ENCODE data around the gene YWHAQ.
"Not testable (repeated sequence)": the region's sequence is repeated elsewhere in the genome, so short reads cannot be mapped to it uniquely, and the experiment has no call there.

Gene YWHAQ

DNA sequence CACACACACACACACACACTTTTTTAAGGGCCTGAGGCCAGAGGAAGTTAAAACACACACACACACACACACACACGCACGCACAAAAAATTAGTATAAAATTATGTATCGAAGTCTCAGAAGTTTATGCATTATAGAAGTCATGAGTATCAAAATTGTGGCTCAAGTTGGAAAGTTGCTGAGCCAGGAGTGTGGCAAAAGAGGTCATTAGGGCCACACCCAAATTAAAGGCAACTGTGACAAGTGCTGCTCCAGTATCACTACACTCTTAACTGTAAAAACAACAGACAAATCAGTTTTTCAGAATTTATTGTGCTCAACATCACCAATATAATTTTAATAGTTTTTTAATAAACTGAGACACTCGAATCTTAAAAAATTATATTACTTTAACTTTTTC lies 36.9 kb downstream of the YWHAQ start:
- no peak for DNase-seq

DNA sequence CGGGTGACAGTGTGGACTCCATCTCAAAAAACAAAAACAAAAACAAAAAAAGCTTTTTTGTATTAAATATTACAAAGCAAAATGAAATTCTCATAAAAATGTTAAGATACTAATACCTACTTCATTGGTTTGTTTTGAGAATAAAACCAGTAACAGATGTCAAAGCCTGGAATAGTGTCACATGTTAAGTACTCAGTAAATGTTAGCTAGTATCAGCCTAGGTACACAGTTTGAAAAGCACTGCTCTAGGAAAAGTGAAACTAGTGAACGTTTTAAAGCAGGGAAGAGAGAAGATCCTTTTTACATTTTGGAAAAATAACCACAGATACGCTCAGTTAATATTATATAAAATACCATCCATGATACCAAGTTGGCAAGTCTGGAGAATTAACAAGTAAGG lies 38.1 kb downstream of the YWHAQ start:
- no peak for DNase-seq

DNA sequence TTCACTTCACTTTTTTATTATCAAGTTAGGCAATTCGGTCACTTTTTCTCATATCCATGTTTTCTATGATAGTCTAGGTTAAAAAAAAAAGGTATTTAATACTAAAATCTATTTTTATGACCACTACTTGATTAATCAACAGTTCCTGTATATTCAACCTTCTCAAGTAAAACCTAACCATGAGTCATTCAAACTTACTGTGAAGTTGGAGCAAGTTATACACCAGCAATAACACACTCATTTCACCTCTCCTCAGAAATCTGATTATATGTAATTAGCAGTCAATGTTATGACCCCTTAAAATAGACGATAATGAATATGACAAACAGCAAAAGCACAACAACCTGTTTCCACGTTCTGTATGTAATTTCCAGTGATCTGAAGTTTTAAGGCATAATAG lies 40.2 kb downstream of the YWHAQ start:
- DNase-seq: no peak

DNA sequence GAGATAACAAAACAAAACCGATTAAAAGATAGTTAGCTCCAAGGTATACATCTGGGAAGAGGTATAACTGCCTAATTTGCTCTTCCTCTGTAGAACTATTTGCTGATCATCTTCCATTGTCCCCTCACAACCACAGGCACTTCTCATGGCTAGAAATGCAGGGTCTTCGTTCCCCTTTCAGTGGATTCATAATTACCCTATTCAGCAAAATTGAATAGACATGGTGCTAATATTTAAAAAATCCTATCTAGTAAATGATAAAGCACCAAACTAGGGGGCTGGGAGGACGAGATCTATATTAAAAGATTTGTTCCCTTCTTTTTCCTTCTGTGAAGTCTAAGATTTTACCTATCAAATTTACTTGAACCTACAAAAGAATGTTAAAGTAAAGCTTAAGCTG lies 44.3 kb downstream of the YWHAQ start:
- DNase-seq: no peak

DNA sequence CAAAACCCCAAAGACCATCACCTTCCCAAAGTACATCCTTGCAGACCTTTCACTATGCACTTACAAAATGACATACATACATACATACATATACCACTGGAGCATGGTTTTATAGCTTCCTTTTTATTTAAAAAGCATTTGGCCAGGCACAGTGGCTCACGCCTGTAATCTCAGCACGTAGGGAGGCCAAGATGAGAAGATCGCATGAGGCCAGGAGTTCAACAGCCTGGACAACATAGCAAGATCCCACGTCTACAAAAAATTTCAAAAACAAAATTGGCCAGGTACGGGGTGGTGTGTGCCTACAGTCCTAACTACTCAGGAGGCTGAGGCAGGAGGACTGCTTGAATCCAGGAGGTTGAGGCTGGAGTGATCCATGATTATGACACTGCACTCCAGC lies 45.3 kb downstream of the YWHAQ start:
- no peak for DNase-seq

DNA sequence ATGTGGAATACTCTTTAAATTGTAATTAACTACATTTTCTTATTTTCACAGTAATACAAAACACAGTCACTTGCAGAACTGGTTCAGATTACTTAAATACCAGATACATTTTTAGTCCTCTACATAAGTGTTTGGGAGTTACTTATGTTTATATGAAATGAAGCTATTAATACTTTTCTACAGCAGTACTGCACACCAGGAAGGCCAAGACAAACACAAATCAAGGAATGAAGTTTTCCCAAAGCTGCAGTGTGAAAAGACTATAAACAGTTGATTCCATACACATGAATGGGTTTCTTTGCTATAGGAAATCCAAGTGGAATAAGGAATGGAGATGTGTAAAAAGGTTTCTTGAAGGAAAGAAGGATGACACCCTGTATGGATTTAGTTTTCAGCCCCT lies 45.9 kb downstream of the YWHAQ start:
- not testable (repeated sequence) for DNase-seq

DNA sequence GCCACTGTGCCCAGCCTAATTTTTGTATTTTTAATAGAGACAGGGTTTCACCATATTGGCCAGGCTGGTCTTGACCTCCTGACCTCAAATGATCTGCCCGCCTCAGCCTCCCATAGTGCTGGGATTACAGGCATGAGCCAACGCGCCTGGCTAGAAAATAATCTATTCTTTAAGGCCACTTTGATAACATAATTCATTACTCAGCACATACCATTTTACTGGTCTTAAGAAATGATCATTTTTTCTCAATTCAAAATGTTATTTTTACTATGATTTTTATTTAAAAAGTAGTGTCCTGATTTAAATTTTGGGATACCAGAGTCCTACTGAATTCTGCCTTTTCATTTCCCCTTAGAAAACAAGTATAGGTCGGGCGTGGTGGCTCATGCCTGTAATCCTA lies 48.2 kb downstream of the YWHAQ start:
- no peak for DNase-seq

DNA sequence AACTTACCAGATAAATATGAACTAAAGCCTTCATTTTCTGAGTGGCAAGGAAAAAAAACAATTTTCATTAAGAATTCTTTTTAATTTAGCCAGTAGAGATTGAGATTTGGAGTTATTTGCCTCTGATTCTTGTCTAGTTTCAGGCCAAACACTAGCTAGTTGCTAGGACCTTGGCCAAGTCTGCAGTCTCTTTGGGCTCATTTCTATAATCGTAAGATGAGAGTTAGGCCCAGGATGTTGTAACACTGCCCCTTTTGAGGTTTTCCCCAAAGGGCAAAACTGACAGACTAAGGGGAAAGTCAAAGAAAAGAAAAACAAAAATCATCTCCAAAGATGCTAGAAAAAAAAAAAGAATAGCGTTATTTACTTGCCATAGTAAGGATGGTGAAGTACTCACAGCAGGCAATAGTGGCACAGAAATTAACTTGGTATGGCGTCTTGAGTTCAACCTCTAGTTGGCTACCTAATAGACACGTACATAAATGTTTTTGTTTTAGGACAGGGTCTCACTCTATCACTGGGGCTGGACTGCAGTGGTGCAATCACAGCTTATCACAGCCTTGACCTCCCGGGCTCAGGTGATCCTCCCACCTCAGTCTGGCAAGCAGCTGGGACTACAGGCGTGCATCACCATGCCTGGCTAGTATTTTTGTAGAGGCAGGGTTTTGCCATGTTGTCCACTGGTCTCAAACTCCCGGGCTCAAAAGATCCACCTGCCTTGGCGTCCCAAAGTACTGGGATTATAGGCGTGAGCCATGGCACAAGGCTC lies 52.1 kb downstream of the YWHAQ start:
- DNase-seq: no peak

DNA sequence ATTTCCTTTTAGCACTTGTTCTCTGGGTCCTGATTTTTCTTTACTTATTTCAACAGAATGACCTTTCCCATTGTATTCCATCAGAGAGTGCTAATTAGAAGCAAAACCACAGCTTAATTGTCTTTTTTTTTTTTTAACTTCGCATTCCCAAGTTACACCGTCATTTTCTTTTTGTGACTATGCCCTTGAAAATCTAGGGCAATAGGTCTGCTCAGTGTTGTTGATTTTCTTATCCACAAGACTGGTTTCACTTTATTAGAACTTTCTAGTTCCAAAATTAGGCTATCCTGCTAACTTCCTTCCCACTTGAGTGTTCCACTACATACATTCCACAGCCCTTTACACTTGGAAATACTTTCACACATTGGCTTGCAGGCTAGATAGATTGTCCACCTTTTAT lies 56.5 kb downstream of the YWHAQ start:
- no peak for DNase-seq

DNA sequence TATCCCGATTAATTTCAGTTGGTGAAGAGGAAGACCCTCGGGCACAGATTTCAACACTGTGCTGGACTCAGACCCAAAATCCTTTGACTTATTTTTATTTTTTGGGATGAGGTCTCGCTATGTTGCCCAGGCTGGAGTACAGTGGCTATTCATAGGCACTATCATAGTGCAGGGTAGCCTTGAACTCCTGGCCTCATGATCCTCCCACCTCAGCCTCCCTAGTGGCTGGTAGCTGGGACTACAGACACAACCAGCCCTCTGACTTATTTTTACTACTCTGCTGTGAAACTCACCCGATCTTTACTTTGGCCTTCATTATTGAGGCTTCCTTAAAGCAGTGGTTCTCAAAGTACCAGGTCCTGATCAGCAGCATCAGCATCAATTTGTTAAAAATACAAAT lies 57.0 kb downstream of the YWHAQ start:
- no peak for DNase-seq

DNA sequence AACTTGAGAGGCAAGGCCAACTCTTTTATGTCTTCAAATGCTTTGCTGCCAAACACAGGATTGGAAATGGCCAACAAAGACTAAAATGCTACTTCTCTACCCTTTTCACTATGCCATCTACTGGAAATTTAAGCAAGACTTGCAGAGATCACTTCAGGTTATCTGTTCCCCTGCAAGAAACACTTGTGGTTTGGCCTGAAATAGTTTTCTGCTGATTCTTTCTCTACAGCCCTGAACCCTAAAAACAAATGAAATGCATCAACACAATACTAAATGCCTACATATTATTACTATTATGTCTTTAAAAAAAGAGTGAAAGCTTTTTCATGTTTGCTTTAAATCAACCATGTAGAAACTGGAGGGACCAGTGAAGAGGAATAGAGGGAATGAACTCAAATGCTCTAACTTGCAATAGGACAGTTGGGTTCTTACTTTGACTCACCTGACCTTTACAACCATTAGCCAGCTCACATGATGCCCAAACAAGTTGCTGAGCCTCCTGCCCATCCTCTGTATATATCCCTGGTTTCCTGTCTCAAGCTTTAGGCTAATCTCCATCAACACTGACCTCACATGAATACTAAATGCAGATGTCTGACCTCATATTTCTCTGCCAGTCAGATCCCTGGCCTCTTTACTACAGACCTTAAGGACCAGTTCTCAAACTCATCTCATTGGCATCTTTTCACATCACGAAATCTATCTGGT lies 57.6 kb downstream of the YWHAQ start:
- no peak for DNase-seq

DNA sequence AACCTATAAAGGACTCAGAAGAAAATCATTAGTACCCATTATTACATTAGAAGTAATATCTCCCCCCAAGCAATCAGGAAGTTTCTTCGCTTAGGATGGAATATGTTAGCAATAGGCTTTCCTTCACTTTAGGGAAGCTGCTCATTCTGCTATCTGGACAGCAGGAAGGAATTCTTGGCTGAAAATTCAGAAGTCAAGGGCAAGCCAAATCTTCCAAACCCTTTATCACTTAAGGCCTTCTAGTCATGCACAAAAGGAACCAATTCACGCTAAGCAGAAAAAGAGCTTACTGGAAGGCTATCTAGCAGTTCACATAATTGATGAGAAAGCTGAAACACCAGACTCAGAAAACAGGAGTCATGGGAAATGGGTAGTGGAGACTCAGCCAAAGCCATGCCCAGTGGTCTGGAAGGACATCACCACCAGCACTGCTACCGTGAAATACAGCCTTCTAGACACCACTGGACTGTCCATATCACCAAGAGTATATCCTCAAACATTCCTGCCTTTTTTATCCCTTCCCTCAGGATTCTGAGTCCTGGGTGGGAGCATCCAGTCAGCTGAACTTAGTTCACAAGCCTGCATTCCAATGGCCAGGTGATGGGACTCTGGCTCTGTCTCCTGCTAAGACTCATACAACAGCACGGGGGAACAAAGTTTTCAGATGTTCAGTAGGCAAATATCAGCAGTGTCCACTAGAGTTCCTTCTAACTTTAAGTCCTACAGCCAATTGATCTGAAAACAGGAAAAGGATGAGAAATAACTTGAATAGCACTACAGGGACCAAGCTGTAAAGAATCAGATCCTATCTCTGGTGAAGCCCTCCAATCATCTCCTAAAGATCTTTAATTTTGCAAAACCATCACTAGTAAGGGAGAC lies 60.4 kb downstream of the YWHAQ start:
- DNase-seq: no peak

DNA sequence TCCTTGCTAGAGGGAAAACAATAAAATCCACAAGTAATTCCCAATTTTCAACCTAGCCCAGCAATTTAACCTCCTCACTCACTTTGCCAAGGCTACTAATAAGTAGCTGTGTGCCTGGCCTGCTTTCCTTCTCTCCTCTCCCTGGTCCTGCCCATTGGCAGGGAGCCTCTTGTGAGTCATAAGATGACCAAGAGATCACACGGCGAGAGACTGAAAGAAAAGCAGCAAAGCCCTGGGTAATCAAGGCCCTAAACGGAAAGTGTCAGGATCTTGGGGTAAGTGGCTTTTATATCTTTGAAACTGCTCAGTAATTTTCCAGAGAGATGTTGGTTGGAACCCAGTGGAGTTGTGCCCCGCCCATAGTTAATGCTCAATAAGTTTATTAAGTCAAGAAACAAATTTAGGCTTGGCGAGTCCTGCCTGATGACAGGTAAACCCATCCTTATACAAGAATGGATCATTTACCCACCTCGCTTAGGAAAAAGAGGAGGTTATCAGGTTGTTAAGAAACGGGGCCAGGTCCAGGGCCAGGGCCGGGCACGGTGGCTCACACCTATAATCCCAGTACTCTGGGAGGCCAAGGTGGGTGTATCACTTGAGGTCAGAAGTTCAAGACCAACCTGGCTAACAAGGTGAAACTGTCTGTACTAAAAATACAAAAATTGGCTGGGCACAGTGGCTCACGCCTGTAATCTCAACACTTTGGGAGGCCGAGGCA lies 65.2 kb downstream of the YWHAQ start:
- no peak for DNase-seq

DNA sequence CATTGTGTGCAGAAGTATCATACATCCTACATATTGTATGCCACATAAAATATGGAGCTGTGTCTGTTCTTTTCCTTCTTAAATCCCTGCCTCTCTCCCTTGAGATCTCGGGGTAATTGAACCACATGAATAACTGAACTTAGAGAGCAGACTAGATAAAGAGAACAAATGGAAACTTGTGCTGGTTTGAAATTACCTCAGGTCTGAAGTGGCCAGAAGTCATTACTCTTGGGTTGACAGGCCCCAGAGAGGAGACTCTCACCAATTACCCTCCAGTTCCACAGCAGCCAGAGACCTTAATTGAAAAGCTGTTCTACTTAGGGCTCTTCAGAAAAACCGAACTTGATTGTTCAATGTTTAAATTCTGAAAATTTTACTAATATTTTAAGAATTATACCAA lies 70.2 kb downstream of the YWHAQ start:
- no peak for DNase-seq

DNA sequence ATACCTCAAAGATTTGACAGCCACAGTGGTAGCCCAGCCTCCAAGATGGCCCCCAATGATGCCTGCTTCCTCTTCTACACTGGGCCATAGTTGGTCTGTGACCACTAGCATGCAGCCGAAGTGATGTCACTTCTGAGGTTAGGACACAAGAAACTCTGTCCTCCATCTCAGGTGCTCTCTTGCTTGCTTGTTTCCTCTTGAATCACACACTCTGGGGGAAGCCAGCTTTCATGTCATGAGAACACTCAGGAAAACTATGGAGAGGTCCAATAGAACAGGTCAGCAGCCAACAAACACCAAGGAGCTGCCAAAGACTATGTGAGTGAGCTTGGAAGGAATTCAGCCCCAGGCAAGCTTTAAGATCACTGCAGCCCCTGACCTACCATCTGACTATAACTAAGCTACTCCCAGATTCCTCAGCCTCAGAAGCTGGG lies 71.8 kb downstream of the YWHAQ start:
- no peak for DNase-seq

DNA sequence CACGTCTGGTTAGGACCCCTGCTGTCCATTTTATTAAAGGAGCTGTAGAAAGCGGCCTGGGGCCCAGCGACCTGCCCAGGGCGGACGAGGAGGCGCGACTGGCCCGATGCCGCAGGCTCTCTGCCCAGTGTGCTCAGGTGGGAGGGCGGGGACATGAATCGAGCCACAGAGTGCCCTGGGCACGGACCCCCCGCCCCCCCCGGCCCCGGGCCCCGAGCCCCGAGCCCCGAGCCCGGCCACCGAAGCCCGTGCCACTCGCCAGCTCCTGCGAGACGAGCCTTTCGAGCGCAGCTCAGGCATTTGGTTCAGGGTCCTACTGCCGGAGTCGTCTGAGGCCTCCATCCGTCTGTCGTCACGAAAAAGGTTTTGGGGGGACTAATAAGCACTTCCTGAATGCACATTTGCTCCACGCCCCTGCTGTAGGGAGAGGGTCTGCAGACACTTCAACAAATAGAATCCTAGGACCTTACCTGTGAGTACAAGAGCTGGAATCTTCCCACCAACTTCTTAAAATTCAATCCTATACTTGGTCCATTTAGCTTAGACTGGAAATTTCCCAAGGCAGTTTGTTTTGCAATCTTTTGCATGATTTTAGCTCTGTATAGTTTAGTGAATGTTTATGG lies 74.6 kb downstream of the YWHAQ start:
- DNase-seq: no peak

DNA sequence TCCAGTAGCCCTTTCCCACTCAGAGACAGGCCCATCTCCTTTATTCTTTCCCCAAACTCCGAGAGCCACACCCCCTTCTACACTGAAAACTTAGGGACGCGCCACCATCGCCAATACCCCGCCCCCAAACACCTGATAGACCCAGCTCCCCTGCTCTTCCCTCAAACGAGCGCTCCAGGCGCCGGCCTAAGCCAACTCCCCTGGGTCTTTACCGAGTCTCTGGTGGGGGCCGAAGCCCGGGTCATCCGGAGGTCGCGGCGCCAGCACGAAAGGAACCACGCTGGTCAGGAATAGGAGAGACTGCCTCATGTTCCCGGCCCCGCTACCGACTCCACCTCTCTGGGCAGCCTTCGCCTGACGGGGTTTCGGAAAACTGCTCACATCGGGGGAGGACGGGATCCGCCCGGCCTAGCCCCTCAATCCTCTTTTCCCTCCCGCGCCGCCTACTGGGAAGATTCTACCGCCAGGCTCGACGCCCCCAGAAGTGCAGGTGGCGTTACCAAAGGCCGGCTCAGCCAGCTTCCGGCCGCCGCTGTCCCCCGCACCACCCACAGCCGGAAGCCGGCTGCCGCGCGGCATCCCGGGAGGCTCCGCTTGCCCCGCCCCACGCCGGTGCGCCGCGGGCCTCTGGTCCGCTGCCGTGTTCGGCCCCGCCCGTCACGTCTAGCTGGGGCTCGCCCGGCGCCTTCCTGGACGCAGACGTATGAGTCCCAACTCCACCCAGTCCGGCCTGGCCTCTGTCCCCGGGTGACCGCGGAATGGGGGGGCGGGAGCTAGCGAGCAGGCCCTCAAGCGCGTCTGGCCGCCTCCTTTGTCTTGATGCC lies 75.3 kb downstream of the YWHAQ start, which contains the start of gene ADAM17:
TSS of gene ADAM17 (minus strand) at position 534 of the 824 bp plus-strand sequence. CDS start at position 309, 225 bp downstream.
- DNase-seq: peak; percentile 86

DNA sequence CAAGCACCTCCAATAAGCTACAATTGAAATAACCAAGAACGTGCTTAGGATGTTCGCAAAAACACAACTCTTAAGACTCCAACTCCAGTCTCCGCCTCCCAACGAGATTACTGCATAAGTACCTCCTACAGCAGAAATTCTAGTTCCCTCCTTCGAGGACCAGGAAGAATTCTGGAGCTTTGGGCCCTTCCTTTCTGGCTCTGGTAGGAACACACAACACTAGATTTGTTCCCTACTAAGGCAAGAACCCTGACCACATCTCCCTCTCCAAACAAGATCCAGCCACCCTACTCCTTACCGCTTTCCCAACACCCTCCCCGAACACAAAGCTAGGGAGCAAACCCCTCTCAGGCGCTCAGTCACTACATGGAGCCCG lies 75.9 kb downstream of the YWHAQ start:
- DNase-seq: peak; percentile 39

DNA sequence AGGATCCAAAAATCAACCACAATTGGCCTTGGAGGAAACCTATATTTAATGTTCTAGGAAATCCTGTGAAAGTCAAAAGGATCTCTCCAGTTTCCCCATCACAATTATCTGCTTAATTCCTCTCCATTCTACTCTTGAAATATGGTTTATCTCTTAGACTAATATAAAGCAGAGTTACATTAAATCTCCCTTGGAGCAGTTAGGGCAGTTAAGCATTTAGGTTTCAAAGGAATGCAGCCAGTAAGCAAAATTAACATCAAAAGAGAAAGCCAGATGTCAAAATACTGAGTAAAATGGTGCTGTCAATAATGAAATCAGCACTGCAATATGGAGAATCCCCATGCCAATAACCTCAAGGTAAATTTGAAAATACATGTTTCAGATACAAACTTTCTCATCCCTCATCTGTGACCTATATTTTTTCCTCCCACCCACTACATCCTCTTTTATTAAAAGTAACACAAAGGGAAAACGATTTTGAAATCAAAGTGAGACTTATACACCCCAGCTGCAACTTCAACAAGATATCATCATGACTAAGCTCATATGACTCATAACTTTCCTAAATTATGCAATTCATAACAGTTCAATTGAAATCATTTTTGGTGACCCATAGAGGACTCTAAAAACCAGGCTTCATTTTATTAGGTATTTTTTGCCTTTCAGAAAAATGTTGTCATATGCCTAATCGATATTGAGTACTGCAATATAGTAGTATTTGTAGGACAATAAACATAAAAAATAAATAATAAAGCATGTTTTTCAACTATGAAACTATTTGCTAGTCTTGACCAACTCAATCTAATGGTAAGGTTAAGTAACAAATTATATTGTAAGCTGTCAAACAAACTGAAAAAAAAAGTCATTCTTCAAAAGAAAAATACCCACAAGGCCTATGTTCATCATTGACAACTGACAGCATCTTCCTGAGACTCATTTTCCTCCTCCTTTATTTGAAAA lies 78.3 kb downstream of the YWHAQ start:
- DNase-seq: no peak

DNA sequence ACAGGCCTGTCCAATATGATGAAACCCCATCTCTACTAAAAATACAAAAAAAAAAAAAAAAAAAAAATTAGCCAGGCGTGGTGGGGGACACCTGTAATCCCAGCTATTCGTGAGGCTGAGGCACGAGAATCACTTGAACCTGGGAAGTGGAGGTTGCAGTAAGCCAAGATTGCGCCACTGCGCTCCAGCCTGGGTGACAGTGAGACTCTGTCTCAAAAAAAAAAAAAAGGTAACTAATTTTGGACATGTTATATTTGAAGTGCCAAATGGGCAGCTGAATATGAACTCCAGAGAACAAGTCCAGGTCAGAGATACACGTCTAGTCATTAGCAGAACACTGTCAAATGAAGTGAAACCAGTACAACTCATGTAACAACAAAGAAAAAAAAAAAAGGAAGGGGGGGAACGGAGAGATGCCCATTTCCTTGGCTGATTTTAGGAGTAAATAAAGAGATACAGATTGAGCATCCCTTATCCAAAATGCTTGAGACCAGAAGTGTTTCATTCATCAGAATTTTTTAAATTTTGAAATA lies 79.9 kb downstream of the YWHAQ start:
- DNase-seq: not testable (repeated sequence)
